PC-9 (cell line): ENCODE data around the gene GULP1. TPM values are rescaled to one million over a fixed set of nuclear protein-coding genes. Genes with fewer than 3 reads are reported as not detected.

Experiments
- BruUV-seq: library from RNA; stranded (reverse); fragments of 400-500 nt; replicated peaks from 2 replicates; lab custom pipeline; 2021; lab: Mats Ljungman, UMichigan
- CTCF ChIA-PET: fragments of 300-600 bp; sonication (Branson Sonifier 250); formaldehyde crosslinking; loops from one replicate; lab custom pipeline; 2022; ENCODE audit warnings: antibody characterized with exemption; lab: Charles Lee
- POLR2A ChIA-PET: fragments of 300-600 bp; sonication (Branson Sonifier 250); formaldehyde crosslinking; loops from one replicate; lab custom pipeline; 2022; ENCODE audit warnings: antibody characterized with exemption; ENCODE audit not compliant: unreplicated experiment; lab: Charles Lee
- DNase-seq, 2 experiments: peaks; one replicate each; pipeline versions ENCODE4 v3.0.0 to v3.0.0-alpha.2; 2015 to 2022; ENCODE audit warnings: mixed read lengths in 1 of 2
- H2AFZ ChIP-seq: fragments of 200-600 bp; sonication (generic); 2 replicates; pipeline ENCODE4 v1.8.1; 2017; ENCODE audit warnings: antibody characterized with exemption
- H3F3A ChIP-seq: fragments of 200-600 bp; sonication (generic); 2 replicates; pipeline ENCODE4 v1.8.1; 2017; ENCODE audit warnings: antibody characterized with exemption, mild to moderate bottlenecking, low read depth; ENCODE audit not compliant: insufficient read depth
- H3K27ac ChIP-seq: fragments of 200-600 bp; sonication (generic); 2 replicates; pipeline ENCODE4 v1.6.1; 2016; ENCODE audit warnings: mixed run types
- H3K27me3 ChIP-seq: fragments of 200-600 bp; sonication (generic); 2 replicates; pipeline ENCODE4 v1.6.1; 2016; ENCODE audit warnings: low read depth, mixed run types; ENCODE audit not compliant: insufficient read depth
- H3K36me3 ChIP-seq: fragments of 200-600 bp; sonication (generic); 2 replicates; pipeline ENCODE4 v1.6.1; 2016; ENCODE audit warnings: low read depth, mixed run types
- H3K4me1 ChIP-seq: fragments of 200-600 bp; sonication (generic); replicated peaks from 2 replicates; pipeline ENCODE4 v1.6.1; 2016; ENCODE audit warnings: mixed run types; ENCODE audit not compliant: insufficient read depth
- H3K4me2 ChIP-seq: fragments of 200-600 bp; sonication (generic); 2 replicates; pipeline ENCODE4 v1.6.1; 2017; ENCODE audit warnings: mixed run types
- H3K4me3 ChIP-seq: fragments of 200-600 bp; sonication (generic); 2 replicates; pipeline ENCODE4 v1.6.1; 2016; ENCODE audit warnings: mixed run types
- H3K79me2 ChIP-seq: fragments of 200-600 bp; sonication (generic); 2 replicates; pipeline ENCODE4 v1.6.1; 2017; ENCODE audit warnings: low read depth, mixed run types
- H3K9me2 ChIP-seq: fragments of 200-600 bp; sonication (generic); 2 replicates; pipeline ENCODE4 v1.8.1; 2017; ENCODE audit warnings: mild to moderate bottlenecking; ENCODE audit not compliant: insufficient read depth
- H3K9me3 ChIP-seq: fragments of 200-600 bp; sonication (generic); 2 replicates; pipeline ENCODE4 v1.8.1; 2016; ENCODE audit warnings: low read depth; ENCODE audit not compliant: insufficient read depth
- H4K20me1 ChIP-seq: fragments of 200-600 bp; sonication (generic); 2 replicates; pipeline ENCODE4 v1.8.1; 2017; ENCODE audit not compliant: insufficient read depth
- EZH2 ChIP-seq: fragments of 200-600 bp; sonication (generic); IDR thresholded peaks from 2 replicates; pipeline ENCODE4 v1.8.0; 2017; ENCODE audit warnings: antibody characterized with exemption, low read depth
- intact Hi-C: fragments of 100-400 bp; cut with micrococcal nuclease; formaldehyde crosslinking; loops from one replicate; pipeline ENCODE4 v1.10.0; 2022; ENCODE audit not compliant: unreplicated experiment
- total RNA-seq: library from RNA; stranded (reverse); gene quantifications from 2 replicates; pipeline ENCODE4 v1.2.3, GENCODE V29; 2021
- TF ChIP-seq, protein P1 (sequence below): fragments of 200-600 bp; sonication (generic); conservative IDR thresholded peaks from 2 replicates; pipeline ENCODE4 v1.6.1; 2017; ENCODE audit warnings: mixed run types, antibody characterized with exemption, mild to moderate bottlenecking, moderate library complexity

The GULP1 gene
- total RNA-seq, 1 experiment from 2014 or later: 38.0 TPM

DNA sequence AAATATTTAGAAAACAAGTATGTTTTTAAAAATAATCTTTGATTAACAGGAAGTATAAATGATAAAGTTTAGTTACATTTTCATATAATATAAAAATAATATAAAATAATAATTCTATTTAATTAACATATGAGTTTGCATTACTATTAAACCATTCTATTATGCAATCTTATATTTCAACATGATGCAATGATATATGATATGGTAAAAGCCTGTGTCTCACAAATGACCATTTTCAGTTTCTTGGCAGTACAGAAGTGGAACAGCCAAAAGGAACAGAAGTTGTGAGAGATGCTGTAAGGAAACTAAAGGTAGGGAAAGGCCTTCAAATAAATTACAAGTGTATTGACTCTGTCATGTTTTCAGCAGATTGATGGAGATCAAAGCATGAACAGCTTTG is 230.8 kb downstream of the GULP1 start:
- H3K9me2 ChIP-seq: no peaks in the 10 kb centered on the region
- BruUV-seq: no TSS peak
- no peaks in the 10 kb centered on the region for H3K36me3 ChIP-seq
- CTCF ChIA-PET: interaction anchor here (0.6 kb wide), 1 partner anchor 686 kb away, joined by 3 read pairs; no protein-coding TSS in a partner anchor
- H3F3A ChIP-seq: no peaks in the 10 kb centered on the region
- H4K20me1 ChIP-seq: no peaks in the 10 kb centered on the region
- intact Hi-C loops: loop anchor here (5.0 to 10.0 kb wide), 4 partner anchors 470 to 822 kb away; no protein-coding TSS in a partner anchor
- no peaks in the 10 kb centered on the region for H3K27me3 ChIP-seq
- no peaks in the 10 kb centered on the region for H3K79me2 ChIP-seq
- no peak overlapping the region for H2AFZ ChIP-seq
- H3K4me1 ChIP-seq: no peaks in the 10 kb centered on the region
- no peaks in the 10 kb centered on the region for H3K9me3 ChIP-seq
- no peak for DNase-seq
- no peak overlapping the region for H3K4me3 ChIP-seq
- no peak overlapping the region for H3K4me2 ChIP-seq
- POLR2A ChIA-PET: no interaction called here
- no peak overlapping the region for H3K27ac ChIP-seq
- TF ChIP-seq, protein P1, sequence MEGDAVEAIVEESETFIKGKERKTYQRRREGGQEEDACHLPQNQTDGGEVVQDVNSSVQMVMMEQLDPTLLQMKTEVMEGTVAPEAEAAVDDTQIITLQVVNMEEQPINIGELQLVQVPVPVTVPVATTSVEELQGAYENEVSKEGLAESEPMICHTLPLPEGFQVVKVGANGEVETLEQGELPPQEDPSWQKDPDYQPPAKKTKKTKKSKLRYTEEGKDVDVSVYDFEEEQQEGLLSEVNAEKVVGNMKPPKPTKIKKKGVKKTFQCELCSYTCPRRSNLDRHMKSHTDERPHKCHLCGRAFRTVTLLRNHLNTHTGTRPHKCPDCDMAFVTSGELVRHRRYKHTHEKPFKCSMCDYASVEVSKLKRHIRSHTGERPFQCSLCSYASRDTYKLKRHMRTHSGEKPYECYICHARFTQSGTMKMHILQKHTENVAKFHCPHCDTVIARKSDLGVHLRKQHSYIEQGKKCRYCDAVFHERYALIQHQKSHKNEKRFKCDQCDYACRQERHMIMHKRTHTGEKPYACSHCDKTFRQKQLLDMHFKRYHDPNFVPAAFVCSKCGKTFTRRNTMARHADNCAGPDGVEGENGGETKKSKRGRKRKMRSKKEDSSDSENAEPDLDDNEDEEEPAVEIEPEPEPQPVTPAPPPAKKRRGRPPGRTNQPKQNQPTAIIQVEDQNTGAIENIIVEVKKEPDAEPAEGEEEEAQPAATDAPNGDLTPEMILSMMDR: no peak
- TF ChIP-seq EZH2: no peak

DNA sequence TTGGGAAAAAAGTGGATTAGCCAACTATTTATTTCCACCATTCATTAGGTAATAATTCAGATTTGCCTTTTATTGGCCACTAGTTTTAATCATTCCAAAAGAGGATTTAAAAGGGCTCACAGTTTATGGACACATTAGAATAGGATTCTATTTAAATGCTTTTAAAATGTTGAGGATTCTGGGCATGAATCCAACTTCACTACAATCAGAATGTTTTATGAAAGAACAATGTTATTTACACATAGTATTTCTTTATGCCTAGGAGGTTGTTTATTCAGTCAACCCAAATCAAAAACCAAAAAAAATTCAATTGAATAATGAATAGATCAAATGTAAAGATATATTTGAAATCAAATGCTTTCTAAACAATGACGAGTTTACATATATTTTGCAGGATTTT is 232.2 kb downstream of the GULP1 start:
- Histone ChIP-seq H3K4me2 (no peak overlapping the region), H3F3A (no peaks in the 10 kb centered on the region), H3K79me2 (no peaks in the 10 kb centered on the region), H3K27me3 (no peaks in the 10 kb centered on the region), H3K4me1 (no peaks in the 10 kb centered on the region), H3K4me3 (no peak overlapping the region), H3K9me2 (no peaks in the 10 kb centered on the region), H2AFZ (no peak overlapping the region), H3K27ac (no peak overlapping the region), H3K36me3 (no peaks in the 10 kb centered on the region), H4K20me1 (no peaks in the 10 kb centered on the region), H3K9me3 (no peaks in the 10 kb centered on the region)
- no peak for TF ChIP-seq EZH2
- POLR2A ChIA-PET: interaction anchor here (0.6 kb wide), 1 partner anchor 686 kb away, joined by 4 read pairs; no protein-coding TSS in a partner anchor
- no peak for DNase-seq
- intact Hi-C loops: loop anchor here (2.0 to 10.0 kb wide), 5 partner anchors 468 to 889 kb away; no protein-coding TSS in a partner anchor
- CTCF ChIA-PET: interaction anchor here (0.8 kb wide), 1 partner anchor 460 kb away, joined by 3 read pairs; no protein-coding TSS in a partner anchor
- no TSS peak for BruUV-seq

DNA sequence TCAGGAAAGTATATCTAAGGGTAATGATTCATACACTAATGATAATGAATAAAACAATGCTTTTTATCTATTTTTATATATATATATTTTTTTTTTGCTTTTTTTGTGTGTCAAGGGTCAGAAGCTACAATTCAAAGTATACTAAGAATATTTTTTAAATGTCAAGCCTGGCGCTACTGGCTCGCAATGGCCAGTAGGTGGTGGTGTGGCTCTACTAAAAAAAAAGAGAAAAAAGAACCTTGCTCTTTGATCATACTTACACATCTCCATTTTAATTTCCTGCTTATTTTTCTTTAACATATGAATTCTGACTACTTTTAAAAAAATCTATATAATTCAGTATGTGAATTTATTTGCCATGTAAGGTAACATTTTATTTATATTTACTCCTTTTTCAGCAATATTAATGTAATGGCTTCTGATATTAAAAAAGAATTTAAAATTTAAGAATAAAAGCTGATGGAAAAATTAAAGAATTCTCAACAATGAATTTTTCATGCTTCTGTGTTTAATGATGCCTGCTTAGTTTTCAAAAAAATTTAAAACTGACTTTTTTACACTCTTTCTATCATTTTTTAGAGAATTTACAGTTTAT is 232.9 kb downstream of the GULP1 start:
- no peaks in the 10 kb centered on the region for H3K27me3 ChIP-seq
- H3K4me1 ChIP-seq: no peaks in the 10 kb centered on the region
- H3K9me3 ChIP-seq: no peaks in the 10 kb centered on the region
- no peak overlapping the region for H2AFZ ChIP-seq
- TF ChIP-seq EZH2: no peak
- TF ChIP-seq, protein P1: peak; percentile 74
- no peak overlapping the region for H3K4me2 ChIP-seq
- intact Hi-C loops: loop anchor here (2.0 to 10.0 kb wide), 5 partner anchors 468 to 888 kb away; no protein-coding TSS in a partner anchor
- H3K27ac ChIP-seq: no peak overlapping the region
- ChIA-PET POLR2A (interaction anchor here (0.6 to 0.7 kb wide), 3 partner anchors 525 to 1795 kb away, joined by 4 to 6 read pairs (median 5); no protein-coding TSS in a partner anchor), CTCF (interaction anchor here (0.8 kb wide), 1 partner anchor 459 kb away, joined by 3 read pairs; no protein-coding TSS in a partner anchor)
- no TSS peak for BruUV-seq
- no peaks in the 10 kb centered on the region for H3F3A ChIP-seq
- no peaks in the 10 kb centered on the region for H3K79me2 ChIP-seq
- no peaks in the 10 kb centered on the region for H3K9me2 ChIP-seq
- peak in 1 of 2 experiments; percentile 18 for DNase-seq
- H3K4me3 ChIP-seq: no peak overlapping the region
- no peaks in the 10 kb centered on the region for H3K36me3 ChIP-seq
- no peaks in the 10 kb centered on the region for H4K20me1 ChIP-seq
